GM21381 (cell line): ENCODE measurements around the gene RNU6-7.

Experiments used
- ATAC-seq: cut with Tn5 transposase; IDR thresholded peaks from one replicate; pipeline ENCODE4 v1.9.1; 2021; ENCODE audit warnings: mild to moderate bottlenecking, moderate library complexity; ENCODE audit not compliant: unreplicated experiment

RNU6-7 gene

GRCh38 chr14:32203928-32204357, 2.1 kb downstream of the RNU6-7 start:
- ATAC-seq: no peak

- ATAC-seq: no peak
Observed at GRCh38 chr14:32205554-32205953, 3.7 kb downstream of the RNU6-7 start.

GRCh38 chr14:32205984-32206383, 4.1 kb downstream of the RNU6-7 start:
- no peak for ATAC-seq

- no peak for ATAC-seq
Observed at GRCh38 chr14:32206552-32206951, 4.7 kb downstream of the RNU6-7 start.

GRCh38 chr14:32208490-32208889, 6.6 kb downstream of the RNU6-7 start:
- no peak for ATAC-seq

- ATAC-seq: no peak
Observed at GRCh38 chr14:32209471-32209870, 7.6 kb downstream of the RNU6-7 start.

GRCh38 chr14:32211068-32211404, 9.2 kb downstream of the RNU6-7 start:
- no peak for ATAC-seq

GRCh38 chr14:32212833-32213232, 11.0 kb downstream of the RNU6-7 start:
- no peak for ATAC-seq

- no peak for ATAC-seq
Observed at GRCh38 chr14:32217301-32217700, 15.5 kb downstream of the RNU6-7 start.

GRCh38 chr14:32224737-32225377, 23.0 kb downstream of the RNU6-7 start:
- no peak for ATAC-seq

- no peak for ATAC-seq
Observed at GRCh38 chr14:32225378-32225920, 23.6 kb downstream of the RNU6-7 start.

- ATAC-seq: no peak
Observed at GRCh38 chr14:32226056-32226455, 24.2 kb downstream of the RNU6-7 start.

GRCh38 chr14:32230181-32230580, 28.3 kb downstream of the RNU6-7 start:
- ATAC-seq: no peak

GRCh38 chr14:32230695-32231280, 28.9 kb downstream of the RNU6-7 start:
- no peak for ATAC-seq

- no peak for ATAC-seq
Observed at GRCh38 chr14:32232481-32232880, 30.6 kb downstream of the RNU6-7 start.

- ATAC-seq: no peak
Observed at GRCh38 chr14:32233260-32233659, 31.4 kb downstream of the RNU6-7 start.

- ATAC-seq: no peak
Observed at GRCh38 chr14:32244404-32244803, 42.6 kb downstream of the RNU6-7 start.

- ATAC-seq: no peak
Observed at GRCh38 chr14:32246751-32247150, 44.9 kb downstream of the RNU6-7 start.

- no peak for ATAC-seq
Observed at GRCh38 chr14:32249371-32249770, 47.5 kb downstream of the RNU6-7 start.

- no peak for ATAC-seq
Observed at GRCh38 chr14:32249780-32250179, 47.9 kb downstream of the RNU6-7 start.

- no peak for ATAC-seq
Observed at GRCh38 chr14:32250681-32251080, 48.8 kb downstream of the RNU6-7 start.

- no peak for ATAC-seq
Observed at GRCh38 chr14:32251530-32251929, 49.7 kb downstream of the RNU6-7 start.
